ENCODE measurements around the gene HHIPL1.

DNA sequence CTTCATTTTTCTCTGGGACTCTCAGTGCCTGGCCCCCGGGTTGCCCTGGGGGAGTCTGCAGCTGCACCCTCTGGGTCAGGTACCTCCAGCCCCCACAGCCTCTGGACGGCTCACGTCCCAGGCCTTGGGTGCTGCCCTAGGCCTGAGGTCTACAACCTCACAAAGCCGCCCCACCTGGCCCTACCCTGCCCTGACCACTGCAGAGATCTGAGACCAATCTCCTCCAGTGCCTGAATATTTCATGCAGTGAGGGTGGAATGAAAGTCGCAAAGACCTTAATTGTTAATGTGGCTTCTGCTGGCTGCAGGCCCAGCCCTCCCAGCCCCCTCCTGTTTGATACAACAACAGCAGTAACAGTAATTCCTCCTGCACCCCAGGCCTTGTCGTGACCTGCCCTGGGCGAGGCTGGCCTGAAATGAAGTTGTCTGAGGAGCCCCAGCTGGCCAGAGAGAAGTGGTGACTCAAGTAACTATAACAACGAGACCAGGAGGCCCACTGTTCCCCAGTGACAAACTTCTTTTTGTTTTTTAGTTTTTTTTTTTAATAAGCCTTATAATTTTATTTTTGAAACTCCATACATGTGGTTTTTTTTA, 32.1 kb upstream of the HHIPL1 start:
- TF ChIP-seq, protein P1, sequence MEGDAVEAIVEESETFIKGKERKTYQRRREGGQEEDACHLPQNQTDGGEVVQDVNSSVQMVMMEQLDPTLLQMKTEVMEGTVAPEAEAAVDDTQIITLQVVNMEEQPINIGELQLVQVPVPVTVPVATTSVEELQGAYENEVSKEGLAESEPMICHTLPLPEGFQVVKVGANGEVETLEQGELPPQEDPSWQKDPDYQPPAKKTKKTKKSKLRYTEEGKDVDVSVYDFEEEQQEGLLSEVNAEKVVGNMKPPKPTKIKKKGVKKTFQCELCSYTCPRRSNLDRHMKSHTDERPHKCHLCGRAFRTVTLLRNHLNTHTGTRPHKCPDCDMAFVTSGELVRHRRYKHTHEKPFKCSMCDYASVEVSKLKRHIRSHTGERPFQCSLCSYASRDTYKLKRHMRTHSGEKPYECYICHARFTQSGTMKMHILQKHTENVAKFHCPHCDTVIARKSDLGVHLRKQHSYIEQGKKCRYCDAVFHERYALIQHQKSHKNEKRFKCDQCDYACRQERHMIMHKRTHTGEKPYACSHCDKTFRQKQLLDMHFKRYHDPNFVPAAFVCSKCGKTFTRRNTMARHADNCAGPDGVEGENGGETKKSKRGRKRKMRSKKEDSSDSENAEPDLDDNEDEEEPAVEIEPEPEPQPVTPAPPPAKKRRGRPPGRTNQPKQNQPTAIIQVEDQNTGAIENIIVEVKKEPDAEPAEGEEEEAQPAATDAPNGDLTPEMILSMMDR (IDR thresholded peaks at IDR 0.05) = no peak
- TF ChIP-seq ZFX (IDR thresholded peaks at IDR 0.05; ENCODE audit: borderline replicate concordance) = no peak
